Measurements from ENCODE around the gene FAM186B.
"Not testable (repeated sequence)": the region's sequence is repeated elsewhere in the genome, so short reads cannot be mapped to it uniquely, and the experiment has no call there.

The FAM186B gene, protein sequence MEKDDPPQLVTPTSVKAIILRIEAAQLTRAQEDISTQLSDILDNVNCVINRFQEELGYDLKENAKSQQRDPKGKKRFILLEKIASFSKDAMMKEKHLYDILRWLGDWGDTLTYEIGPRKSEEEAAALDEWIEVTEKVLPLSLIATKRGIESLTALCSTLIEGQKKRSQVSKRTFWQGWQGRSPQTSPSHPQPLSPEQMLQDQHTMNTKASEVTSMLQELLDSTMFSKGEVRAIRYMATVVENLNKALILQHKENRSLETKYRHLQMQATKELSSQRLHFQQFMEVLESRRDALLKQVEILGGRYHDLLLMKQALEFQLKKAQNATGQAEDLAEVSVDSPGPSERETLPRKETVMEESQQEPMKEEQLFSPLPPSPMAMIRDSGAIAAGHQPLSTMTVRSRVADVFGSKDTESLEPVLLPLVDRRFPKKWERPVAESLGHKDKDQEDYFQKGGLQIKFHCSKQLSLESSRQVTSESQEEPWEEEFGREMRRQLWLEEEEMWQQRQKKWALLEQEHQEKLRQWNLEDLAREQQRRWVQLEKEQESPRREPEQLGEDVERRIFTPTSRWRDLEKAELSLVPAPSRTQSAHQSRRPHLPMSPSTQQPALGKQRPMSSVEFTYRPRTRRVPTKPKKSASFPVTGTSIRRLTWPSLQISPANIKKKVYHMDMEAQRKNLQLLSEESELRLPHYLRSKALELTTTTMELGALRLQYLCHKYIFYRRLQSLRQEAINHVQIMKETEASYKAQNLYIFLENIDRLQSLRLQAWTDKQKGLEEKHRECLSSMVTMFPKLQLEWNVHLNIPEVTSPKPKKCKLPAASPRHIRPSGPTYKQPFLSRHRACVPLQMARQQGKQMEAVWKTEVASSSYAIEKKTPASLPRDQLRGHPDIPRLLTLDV

GRCh38 chr12:49605539-49605938 lies at the start of gene FAM186B:
FAM186B (minus strand) TSS chr12:49605639; CDS start chr12:49605477, 162 bp downstream.
- not testable (repeated sequence) for H3K4me3 ChIP-seq (ENCODE audit: low read depth in 1 of 2, low read length in 2 of 2); H3K4me1 ChIP-seq (ENCODE audit: control insufficient read depth in 1 of 2, insufficient read depth in 2 of 2, low read length in 2 of 2); H3K36me3 ChIP-seq (ENCODE audit: control insufficient read depth in 1 of 2, insufficient read depth in 2 of 2, low read length in 2 of 2); H3K9ac ChIP-seq (ENCODE audit: low read depth in 1 of 2, low read length in 2 of 2); H3K9me3 ChIP-seq (ENCODE audit: control insufficient read depth in 1 of 2, low read length in 2 of 2); H3K27ac ChIP-seq (ENCODE audit: low read depth, low read length); H3K27me3 ChIP-seq (ENCODE audit: control insufficient read depth in 1 of 2, insufficient read depth in 2 of 2, low read length in 2 of 2)

- peaks cover 2 to 37% of the 10 kb centered on the region in 2 donors for H3K36me3 ChIP-seq (ENCODE audit: control insufficient read depth in 1 of 2, insufficient read depth in 2 of 2, low read length in 2 of 2)
- H3K27me3 ChIP-seq (ENCODE audit: control insufficient read depth in 1 of 2, insufficient read depth in 2 of 2, low read length in 2 of 2) = no peaks in the 10 kb centered on the region
- H3K27ac ChIP-seq (ENCODE audit: low read depth, low read length) = no peak overlapping the region
- no peaks in the 10 kb centered on the region for H3K9me3 ChIP-seq (ENCODE audit: control insufficient read depth in 1 of 2, low read length in 2 of 2)
- no peaks in the 10 kb centered on the region for H3K4me1 ChIP-seq (ENCODE audit: control insufficient read depth in 1 of 2, insufficient read depth in 2 of 2, low read length in 2 of 2)
- H3K9ac ChIP-seq (ENCODE audit: low read depth in 1 of 2, low read length in 2 of 2) = no peak overlapping the region
- H3K4me3 ChIP-seq (ENCODE audit: low read depth in 1 of 2, low read length in 2 of 2) = no peak overlapping the region
Measured at GRCh38 chr12:49654715-49655114, 49.3 kb upstream of the FAM186B start.

DNA sequence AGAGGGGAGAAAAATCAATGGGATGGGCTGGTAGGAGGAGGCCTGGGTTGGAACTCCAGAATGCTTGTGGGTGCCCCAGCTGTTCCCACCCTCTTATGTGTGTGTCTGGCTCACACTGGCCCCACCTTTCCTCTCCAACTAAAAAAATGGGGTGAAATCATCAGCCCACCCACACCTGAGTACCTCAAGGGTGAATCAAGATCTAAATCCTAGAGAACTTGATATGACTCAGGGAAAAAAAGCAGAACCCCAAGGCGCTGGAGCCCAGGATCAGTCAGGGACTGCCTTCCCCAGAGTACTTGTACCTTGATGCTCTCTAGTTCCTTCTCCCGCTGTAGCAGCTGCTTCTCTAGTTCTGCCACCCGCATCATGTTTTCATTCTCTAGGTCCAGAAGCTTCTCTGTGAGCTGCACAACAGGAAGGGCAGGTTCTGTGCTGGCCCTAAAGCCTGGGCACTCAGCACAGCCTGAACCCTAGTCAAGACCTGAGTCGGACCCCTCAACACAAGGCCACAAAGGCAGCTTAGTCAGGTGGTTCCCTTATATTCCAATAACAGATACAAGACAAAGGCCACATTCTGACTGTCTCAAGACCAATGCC lies 47.6 kb upstream of the FAM186B start:
- Histone ChIP-seq H3K9me3 (ENCODE audit: control insufficient read depth in 1 of 2, low read length in 2 of 2) (no peaks in the 10 kb centered on the region), H3K9ac (ENCODE audit: low read depth in 1 of 2, low read length in 2 of 2) (no peak overlapping the region), H3K4me3 (ENCODE audit: low read depth in 1 of 2, low read length in 2 of 2) (no peak overlapping the region), H3K27me3 (ENCODE audit: control insufficient read depth in 1 of 2, insufficient read depth in 2 of 2, low read length in 2 of 2) (no peaks in the 10 kb centered on the region), H3K4me1 (ENCODE audit: control insufficient read depth in 1 of 2, insufficient read depth in 2 of 2, low read length in 2 of 2) (peaks cover 6 to 9% of the 10 kb centered on the region in 2 donors), H3K36me3 (ENCODE audit: control insufficient read depth in 1 of 2, insufficient read depth in 2 of 2, low read length in 2 of 2) (peaks cover 0 to 45% of the 10 kb centered on the region in 2 donors), H3K27ac (ENCODE audit: low read depth, low read length) (no peak overlapping the region)

GRCh38 chr12:49651855-49652254 lies 46.4 kb upstream of the FAM186B start:
- Histone ChIP-seq H3K27me3 (ENCODE audit: control insufficient read depth in 1 of 2, insufficient read depth in 2 of 2, low read length in 2 of 2) (no peaks in the 10 kb centered on the region), H3K4me3 (ENCODE audit: low read depth in 1 of 2, low read length in 2 of 2) (no peak overlapping the region), H3K9ac (ENCODE audit: low read depth in 1 of 2, low read length in 2 of 2) (no peak overlapping the region), H3K4me1 (ENCODE audit: control insufficient read depth in 1 of 2, insufficient read depth in 2 of 2, low read length in 2 of 2) (peaks cover 6 to 9% of the 10 kb centered on the region in 2 donors), H3K27ac (ENCODE audit: low read depth, low read length) (no peak overlapping the region), H3K36me3 (ENCODE audit: control insufficient read depth in 1 of 2, insufficient read depth in 2 of 2, low read length in 2 of 2) (peaks cover under 1 to 43% of the 10 kb centered on the region in 2 donors), H3K9me3 (ENCODE audit: control insufficient read depth in 1 of 2, low read length in 2 of 2) (no peaks in the 10 kb centered on the region)

DNA sequence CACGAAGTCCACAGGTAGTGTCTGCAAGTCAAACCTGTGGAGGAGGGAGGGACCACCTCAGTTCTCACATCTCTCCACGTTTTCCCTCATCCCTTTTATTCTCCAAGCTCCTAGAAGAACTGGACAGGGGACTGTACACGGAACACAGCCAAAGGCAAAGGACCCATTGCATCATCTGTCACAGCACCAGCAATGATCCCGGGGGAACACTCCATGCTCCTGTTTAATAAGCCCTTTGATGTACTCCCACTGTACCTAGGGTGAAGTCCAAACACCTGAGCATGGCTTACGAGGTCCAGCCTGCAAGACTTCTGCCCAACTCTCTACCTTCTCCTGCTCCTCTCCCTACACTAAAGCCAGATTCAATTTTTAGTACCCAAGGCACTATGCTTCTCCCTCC lies 44.5 kb upstream of the FAM186B start:
- H3K27ac ChIP-seq (ENCODE audit: low read depth, low read length) = no peak overlapping the region
- H3K9ac ChIP-seq (ENCODE audit: low read depth in 1 of 2, low read length in 2 of 2) = no peak overlapping the region
- H3K36me3 ChIP-seq (ENCODE audit: control insufficient read depth in 1 of 2, insufficient read depth in 2 of 2, low read length in 2 of 2) = peaks cover 4 to 56% of the 10 kb centered on the region in 2 donors
- no peak overlapping the region for H3K4me3 ChIP-seq (ENCODE audit: low read depth in 1 of 2, low read length in 2 of 2)
- peaks cover 10 to 16% of the 10 kb centered on the region in 2 donors for H3K4me1 ChIP-seq (ENCODE audit: control insufficient read depth in 1 of 2, insufficient read depth in 2 of 2, low read length in 2 of 2)
- no peaks in the 10 kb centered on the region for H3K9me3 ChIP-seq (ENCODE audit: control insufficient read depth in 1 of 2, low read length in 2 of 2)
- no peaks in the 10 kb centered on the region for H3K27me3 ChIP-seq (ENCODE audit: control insufficient read depth in 1 of 2, insufficient read depth in 2 of 2, low read length in 2 of 2)

DNA sequence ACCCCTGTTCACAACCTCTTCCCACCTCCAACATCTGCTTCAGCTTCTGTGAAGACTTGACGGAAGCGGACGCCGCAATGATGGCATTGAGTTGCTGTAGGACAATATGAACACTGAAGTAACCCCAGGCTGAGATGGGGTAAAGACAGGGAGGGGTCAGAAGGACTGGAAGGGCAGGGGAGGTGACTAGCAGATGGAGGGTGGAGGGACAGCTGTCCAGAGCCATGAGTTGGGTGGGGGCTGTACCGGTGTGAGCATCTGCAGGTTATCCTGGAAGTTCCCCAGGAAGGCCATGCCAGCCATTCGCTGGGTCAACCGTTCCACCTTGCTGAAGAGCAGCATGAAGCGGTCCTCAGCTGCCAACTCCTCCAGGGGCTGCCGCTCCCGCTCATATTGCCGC lies 44.0 kb upstream of the FAM186B start:
- no peak overlapping the region for H3K27ac ChIP-seq (ENCODE audit: low read depth, low read length)
- H3K9me3 ChIP-seq (ENCODE audit: control insufficient read depth in 1 of 2, low read length in 2 of 2) = no peaks in the 10 kb centered on the region
- H3K36me3 ChIP-seq (ENCODE audit: control insufficient read depth in 1 of 2, insufficient read depth in 2 of 2, low read length in 2 of 2) = peaks cover 4 to 56% of the 10 kb centered on the region in 2 donors
- H3K4me1 ChIP-seq (ENCODE audit: control insufficient read depth in 1 of 2, insufficient read depth in 2 of 2, low read length in 2 of 2) = peaks cover 15 to 17% of the 10 kb centered on the region in 2 donors
- H3K27me3 ChIP-seq (ENCODE audit: control insufficient read depth in 1 of 2, insufficient read depth in 2 of 2, low read length in 2 of 2) = no peaks in the 10 kb centered on the region
- no peak overlapping the region for H3K9ac ChIP-seq (ENCODE audit: low read depth in 1 of 2, low read length in 2 of 2)
- no peak overlapping the region for H3K4me3 ChIP-seq (ENCODE audit: low read depth in 1 of 2, low read length in 2 of 2)

GRCh38 chr12:49648712-49649003 lies 43.2 kb upstream of the FAM186B start:
- Histone ChIP-seq H3K27ac (ENCODE audit: low read depth, low read length) (no peak overlapping the region), H3K4me3 (ENCODE audit: low read depth in 1 of 2, low read length in 2 of 2) (no peak overlapping the region), H3K36me3 (ENCODE audit: control insufficient read depth in 1 of 2, insufficient read depth in 2 of 2, low read length in 2 of 2) (peaks cover 7 to 55% of the 10 kb centered on the region in 2 donors), H3K27me3 (ENCODE audit: control insufficient read depth in 1 of 2, insufficient read depth in 2 of 2, low read length in 2 of 2) (no peaks in the 10 kb centered on the region), H3K9me3 (ENCODE audit: control insufficient read depth in 1 of 2, low read length in 2 of 2) (no peaks in the 10 kb centered on the region), H3K9ac (ENCODE audit: low read depth in 1 of 2, low read length in 2 of 2) (no peak overlapping the region), H3K4me1 (ENCODE audit: control insufficient read depth in 1 of 2, insufficient read depth in 2 of 2, low read length in 2 of 2) (peaks cover 17% of the 10 kb centered on the region in 2 donors)

DNA sequence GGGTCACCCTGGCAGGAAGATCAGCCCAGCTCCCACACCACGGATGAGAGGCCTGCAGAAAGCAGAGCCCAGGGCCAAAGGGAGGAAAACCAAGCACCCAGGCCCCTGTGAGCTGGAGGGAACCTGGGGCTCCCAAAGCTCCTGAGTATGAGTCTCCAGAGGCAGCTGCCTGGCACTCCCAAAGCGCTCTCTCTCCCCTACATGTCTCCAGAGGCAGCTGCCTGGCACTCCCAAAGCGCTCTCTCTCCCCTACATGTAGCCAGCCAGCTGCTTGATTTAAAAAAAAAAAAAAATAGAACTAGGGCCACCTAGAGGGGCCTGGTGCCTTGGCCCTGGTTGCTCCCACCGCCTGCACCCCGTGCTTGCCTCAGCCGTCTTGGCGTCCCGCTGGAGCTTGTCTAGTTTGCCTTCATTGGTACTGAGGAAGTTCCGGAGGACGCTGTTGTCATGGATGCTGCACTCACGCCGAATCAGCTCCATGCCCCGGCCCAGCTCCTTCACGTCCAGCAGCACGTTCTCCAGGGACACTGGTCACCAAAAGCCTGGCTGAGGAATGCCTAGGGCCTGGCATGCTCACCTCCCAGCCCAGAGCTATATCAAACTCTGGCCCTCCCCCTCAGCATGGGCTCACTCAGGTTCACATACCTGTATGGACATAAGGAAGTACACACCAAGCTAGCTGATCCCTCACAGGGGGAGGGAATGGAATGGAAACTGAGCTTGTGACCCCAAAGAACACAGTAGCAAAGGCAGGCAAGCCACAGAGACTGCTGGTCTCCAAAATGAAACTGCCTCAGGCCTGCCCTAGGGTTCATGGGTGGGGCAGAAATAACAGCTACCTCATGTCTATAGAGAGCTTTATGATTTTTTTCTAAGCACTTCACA lies 42.6 kb upstream of the FAM186B start:
- no peak overlapping the region for H3K27ac ChIP-seq (ENCODE audit: low read depth, low read length)
- H3K27me3 ChIP-seq (ENCODE audit: control insufficient read depth in 1 of 2, insufficient read depth in 2 of 2, low read length in 2 of 2) = no peaks in the 10 kb centered on the region
- peaks cover 17% of the 10 kb centered on the region in 2 donors for H3K4me1 ChIP-seq (ENCODE audit: control insufficient read depth in 1 of 2, insufficient read depth in 2 of 2, low read length in 2 of 2)
- H3K9me3 ChIP-seq (ENCODE audit: control insufficient read depth in 1 of 2, low read length in 2 of 2) = no peaks in the 10 kb centered on the region
- no peak overlapping the region for H3K9ac ChIP-seq (ENCODE audit: low read depth in 1 of 2, low read length in 2 of 2)
- peaks cover 7 to 58% of the 10 kb centered on the region in 2 donors for H3K36me3 ChIP-seq (ENCODE audit: control insufficient read depth in 1 of 2, insufficient read depth in 2 of 2, low read length in 2 of 2)
- no peak overlapping the region for H3K4me3 ChIP-seq (ENCODE audit: low read depth in 1 of 2, low read length in 2 of 2)

DNA sequence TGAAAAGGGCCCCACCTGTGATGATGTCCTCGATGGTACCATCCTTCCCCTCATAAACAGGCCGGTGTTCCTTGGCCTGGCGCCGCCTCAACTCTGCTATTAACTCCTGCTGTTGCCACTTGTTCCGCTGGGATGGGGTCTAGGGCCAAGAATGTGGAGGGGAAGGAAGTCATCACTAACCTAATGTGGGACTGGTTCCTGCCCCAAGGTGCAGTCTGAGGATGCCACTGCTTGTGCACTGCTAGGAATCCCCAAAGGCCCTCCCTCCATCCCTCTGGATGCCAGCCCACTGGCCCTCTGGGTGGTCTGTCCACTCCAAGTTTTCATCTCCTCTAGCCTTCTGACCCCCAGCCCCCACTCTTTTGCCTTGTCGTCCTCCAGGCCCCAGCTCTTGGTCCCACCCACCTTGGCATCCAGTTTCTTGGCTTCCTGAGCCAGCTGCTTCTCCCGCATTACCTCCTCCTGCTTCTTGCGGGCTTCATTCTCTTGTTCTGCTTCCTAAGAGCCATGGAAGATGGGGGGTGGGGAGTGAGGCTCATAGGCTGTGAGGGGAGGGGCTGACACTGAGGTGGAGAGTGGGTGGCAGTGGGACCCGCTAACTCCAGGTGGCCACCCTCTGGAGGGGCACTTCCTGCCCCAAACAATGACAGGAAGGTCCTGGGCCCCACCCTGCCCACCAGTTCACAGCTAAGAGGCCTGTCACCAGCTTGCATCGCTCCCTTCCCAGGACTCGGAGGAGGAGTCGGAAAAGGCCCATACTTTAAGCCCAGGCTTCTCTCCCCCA lies 41.6 kb upstream of the FAM186B start:
- no peaks in the 10 kb centered on the region for H3K27me3 ChIP-seq (ENCODE audit: control insufficient read depth in 1 of 2, insufficient read depth in 2 of 2, low read length in 2 of 2)
- H3K4me1 ChIP-seq (ENCODE audit: control insufficient read depth in 1 of 2, insufficient read depth in 2 of 2, low read length in 2 of 2) = peaks cover 24 to 25% of the 10 kb centered on the region in 2 donors
- H3K4me3 ChIP-seq (ENCODE audit: low read depth in 1 of 2, low read length in 2 of 2) = no peak overlapping the region
- H3K27ac ChIP-seq (ENCODE audit: low read depth, low read length) = no peak overlapping the region
- no peak overlapping the region for H3K9ac ChIP-seq (ENCODE audit: low read depth in 1 of 2, low read length in 2 of 2)
- H3K36me3 ChIP-seq (ENCODE audit: control insufficient read depth in 1 of 2, insufficient read depth in 2 of 2, low read length in 2 of 2) = peaks cover 7 to 58% of the 10 kb centered on the region in 2 donors
- no peaks in the 10 kb centered on the region for H3K9me3 ChIP-seq (ENCODE audit: control insufficient read depth in 1 of 2, low read length in 2 of 2)
